Muscle of back (tissue), 11 donors: Measurements from ENCODE around the gene LARGE2. TPM values are rescaled to one million over a fixed set of nuclear protein-coding genes. Genes with fewer than 3 reads are reported as not detected.

Experiments
- DNase-seq, 3 donors: peaks; one replicate each; pipeline versions ENCODE4 v3.0.0 to v3.0.0-alpha.2; 2013
- polyA plus RNA-seq, 10 donors: library from polyadenylated mRNA; unstranded; fragments of 120-200 nt; gene quantifications; one replicate each; pipeline ENCODE4 v1.2.1, GENCODE V29; 2013; ENCODE audit not compliant: insufficient read length in 10 of 10

LARGE2 gene
- polyA plus RNA-seq, 10 donors: 0.25 to 7.3 (median 0.48) TPM

GRCh38 chr11:45913942-45914635 lies 8.4 kb upstream of the LARGE2 start:
- DNase-seq: no peak

- DNase-seq: no peak
Observed at GRCh38 chr11:45915446-45915845, 7.0 kb upstream of the LARGE2 start.

- DNase-seq: no peak
Observed at GRCh38 chr11:45917286-45917622, 5.2 kb upstream of the LARGE2 start.

- peak; percentile 98 to 99 (median 99) for DNase-seq
Observed at GRCh38 chr11:45917623-45918330, 4.7 kb upstream of the LARGE2 start, which contains the start of gene PEX16. Gene PEX16, minus strand, starts transcription at chr11:45917877. Its CDS starts 66 bp downstream, at chr11:45917811.

- DNase-seq: peak; percentile 36 to 77 (median 58)
Observed at GRCh38 chr11:45918331-45918941, 4.0 kb upstream of the LARGE2 start.

- DNase-seq: no peak
Observed at GRCh38 chr11:45918962-45919675, 3.3 kb upstream of the LARGE2 start.

GRCh38 chr11:45919806-45920530 lies 2.5 kb upstream of the LARGE2 start:
- DNase-seq: peak in 1 of 3 donors; percentile 21

GRCh38 chr11:45920531-45921477 lies 1.7 kb upstream of the LARGE2 start:
- DNase-seq: no peak

GRCh38 chr11:45921561-45922424 lies 663 bp upstream of the LARGE2 start:
- peak in 1 of 3 donors; percentile 67 for DNase-seq

- DNase-seq: peak in 1 of 3 donors; percentile 10
Observed at GRCh38 chr11:45924036-45924915, 1.8 kb downstream of the LARGE2 start.

- DNase-seq: peak in 1 of 3 donors; percentile 4
Observed at GRCh38 chr11:45924927-45925326, 2.5 kb downstream of the LARGE2 start.

- no peak for DNase-seq
Observed at GRCh38 chr11:45925550-45925949, 3.1 kb downstream of the LARGE2 start.

GRCh38 chr11:45926001-45926401 lies 3.5 kb downstream of the LARGE2 start:
- peak in 1 of 3 donors; percentile 10 for DNase-seq

GRCh38 chr11:45926536-45927331 lies 4.3 kb downstream of the LARGE2 start:
- DNase-seq: no peak

- DNase-seq: no peak
Observed at GRCh38 chr11:45927332-45927683, 4.9 kb downstream of the LARGE2 start.

GRCh38 chr11:45927684-45928413 lies 5.4 kb downstream of the LARGE2 start:
- DNase-seq: no peak
